Mesothelial cell of epicardium (in vitro differentiated cells): ENCODE results near the gene HPCA. TPM values are rescaled to one million over a fixed set of nuclear protein-coding genes. Genes with fewer than 3 reads are reported as not detected.

Experiments used
- DNase-seq, 2 experiments: peaks; one replicate each; pipeline ENCODE4 v3.0.0; 2021; ENCODE audit warnings: low spot score in 2 of 2; ENCODE audit not compliant: unreplicated experiment in 2 of 2
- H3K27ac Mint-ChIP-seq: 2 replicates; pipeline ENCODE4 v1.8.0; 2021; ENCODE audit warnings: mixed read lengths
- H3K27me3 Mint-ChIP-seq: 2 replicates; pipeline ENCODE4 v1.8.0; 2021; ENCODE audit warnings: low read depth, mixed read lengths
- H3K36me3 Mint-ChIP-seq: 2 replicates; pipeline ENCODE4 v1.8.0; 2021; ENCODE audit warnings: mixed read lengths
- H3K4me1 Mint-ChIP-seq: 2 replicates; pipeline ENCODE4 v1.8.0; 2021; ENCODE audit warnings: mixed read lengths
- H3K4me3 Mint-ChIP-seq: 2 replicates; pipeline ENCODE4 v1.8.0; 2021; ENCODE audit warnings: mild to moderate bottlenecking, moderate library complexity, mixed read lengths
- H3K9me3 Mint-ChIP-seq: 2 replicates; pipeline ENCODE4 v1.8.0; 2021; ENCODE audit warnings: mixed read lengths
- CTCF ChIP-seq: fragments of 200-600 bp; sonication (generic); IDR thresholded peaks from one replicate; pipeline ENCODE4 v1.5.0; 2021; ENCODE audit warnings: antibody characterized with exemption; ENCODE audit not compliant: unreplicated experiment
- total RNA-seq: library from RNA; stranded (reverse); gene quantifications from 3 replicates; pipeline ENCODE4 v1.2.1, GENCODE V29; 2021

HPCA gene
- total RNA-seq, 1 donor from 2014 or later = 2.9 TPM

- Mint-ChIP-seq H3K27me3 (peaks cover 8% of the 10 kb centered on the region), H3K36me3 (peaks cover 4% of the 10 kb centered on the region), H3K4me1 (peaks cover 47% of the 10 kb centered on the region), H3K4me3 (no peak overlapping the region), H3K27ac (no peak overlapping the region), H3K9me3 (no peaks in the 10 kb centered on the region)
- DNase-seq = no peak
- no peak for TF ChIP-seq CTCF
Measured at GRCh38 chr1:32873484-32873883, 12.8 kb upstream of the HPCA start.

DNA sequence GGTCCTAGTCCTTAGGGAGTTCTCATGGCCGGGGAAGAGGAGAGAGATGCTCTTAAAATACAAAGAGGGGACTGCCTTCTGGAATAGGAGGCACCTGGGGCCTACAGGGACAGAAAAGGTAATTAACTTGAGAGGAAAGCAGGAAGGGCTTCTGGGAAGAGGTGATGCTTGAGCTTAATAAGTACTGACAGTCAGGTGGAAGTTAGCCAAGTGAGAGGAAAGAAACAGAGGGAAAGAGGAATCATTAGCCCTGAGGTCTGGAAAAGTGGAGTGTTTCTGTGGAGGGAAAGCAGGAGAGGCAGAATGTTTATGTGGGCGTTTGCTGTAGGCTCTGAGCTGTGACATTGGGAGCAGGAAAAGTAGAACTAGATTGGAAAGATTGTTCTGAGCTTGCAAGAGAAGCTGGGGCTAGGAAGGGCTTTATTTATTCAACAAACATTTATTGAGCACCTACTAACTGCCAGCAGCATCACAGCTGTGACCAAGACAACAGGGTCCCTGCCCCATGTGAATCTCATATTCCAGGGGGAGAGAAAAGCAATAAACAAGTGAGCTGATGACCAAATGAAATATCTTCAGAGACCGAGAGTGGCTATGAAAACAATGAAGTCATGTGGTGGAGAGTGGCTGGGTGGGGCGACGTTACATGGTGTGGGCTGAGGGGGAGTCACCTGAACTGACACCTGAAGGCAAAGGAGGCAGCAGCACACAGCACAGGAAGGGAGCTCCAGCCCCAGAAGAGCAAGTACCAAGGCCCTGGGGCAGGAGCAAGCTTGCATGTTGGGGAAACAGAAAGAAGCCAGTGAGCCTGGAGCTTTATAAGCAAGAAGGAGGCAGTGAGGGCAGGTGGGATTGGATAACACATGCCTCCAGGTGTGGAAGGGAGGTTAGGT, 11.2 kb upstream of the HPCA start:
- Mint-ChIP-seq H3K36me3 (no peaks in the 10 kb centered on the region), H3K9me3 (no peaks in the 10 kb centered on the region), H3K27ac (no peak overlapping the region), H3K4me3 (no peak overlapping the region), H3K27me3 (peaks cover 8% of the 10 kb centered on the region), H3K4me1 (peaks cover 38% of the 10 kb centered on the region)
- DNase-seq = no peak
- TF ChIP-seq CTCF = no peak

GRCh38 chr1:32876341-32877210, 9.7 kb upstream of the HPCA start:
- no peak overlapping the region for H3K27ac Mint-ChIP-seq
- no peak for DNase-seq
- no peaks in the 10 kb centered on the region for H3K9me3 Mint-ChIP-seq
- no peaks in the 10 kb centered on the region for H3K36me3 Mint-ChIP-seq
- no peak overlapping the region for H3K4me3 Mint-ChIP-seq
- peak; percentile 53 for TF ChIP-seq CTCF
- H3K27me3 Mint-ChIP-seq = peaks cover 8% of the 10 kb centered on the region
- peaks cover 30% of the 10 kb centered on the region for H3K4me1 Mint-ChIP-seq

GRCh38 chr1:32877211-32878110, 8.8 kb upstream of the HPCA start:
- TF ChIP-seq CTCF = no peak
- H3K4me1 Mint-ChIP-seq = peaks cover 23% of the 10 kb centered on the region
- peaks cover 8% of the 10 kb centered on the region for H3K27me3 Mint-ChIP-seq
- H3K4me3 Mint-ChIP-seq = no peak overlapping the region
- H3K36me3 Mint-ChIP-seq = no peaks in the 10 kb centered on the region
- H3K9me3 Mint-ChIP-seq = no peaks in the 10 kb centered on the region
- H3K27ac Mint-ChIP-seq = no peak overlapping the region
- DNase-seq = no peak

- peaks cover 18% of the 10 kb centered on the region for H3K4me1 Mint-ChIP-seq
- H3K27me3 Mint-ChIP-seq = peaks cover 8% of the 10 kb centered on the region
- DNase-seq = no peak
- H3K27ac Mint-ChIP-seq = no peak overlapping the region
- H3K9me3 Mint-ChIP-seq = no peaks in the 10 kb centered on the region
- H3K36me3 Mint-ChIP-seq = no peaks in the 10 kb centered on the region
- H3K4me3 Mint-ChIP-seq = no peak overlapping the region
- no peak for TF ChIP-seq CTCF
Measured at GRCh38 chr1:32878183-32878582, 8.1 kb upstream of the HPCA start.
